ENCODE results near the gene ULK1.

The ULK1 gene

GRCh38 chr12:131892711-131893604 is 1.5 kb upstream of the ULK1 start:
- no peak for TF ChIP-seq POLR2A (IDR thresholded peaks at IDR 0.05; ENCODE audit: low read depth, low read length)
- peak; percentile 10 for DNase-seq (ENCODE audit: insufficient read length, low spot score)
- FAIRE-seq = no peak

- FAIRE-seq = no peak
- TF ChIP-seq POLR2A (IDR thresholded peaks at IDR 0.05; ENCODE audit: low read depth, low read length) = no peak
- DNase-seq (ENCODE audit: insufficient read length, low spot score) = peak; percentile 15
These were observed 663 bp upstream of the ULK1 start for GRCh38 chr12:131893605-131894312.

GRCh38 chr12:131894981-131895639 is 688 bp downstream of the ULK1 start:
- no peak for TF ChIP-seq POLR2A (IDR thresholded peaks at IDR 0.05; ENCODE audit: low read depth, low read length)
- FAIRE-seq = no peak
- DNase-seq (ENCODE audit: insufficient read length, low spot score) = peak; percentile 33

GRCh38 chr12:131895640-131896079 is 1.2 kb downstream of the ULK1 start:
- no peak for DNase-seq (ENCODE audit: insufficient read length, low spot score)
- no peak for TF ChIP-seq POLR2A (IDR thresholded peaks at IDR 0.05; ENCODE audit: low read depth, low read length)
- no peak for FAIRE-seq

GRCh38 chr12:131896080-131896810 is 1.8 kb downstream of the ULK1 start:
- DNase-seq (ENCODE audit: insufficient read length, low spot score) (peak; percentile 98), FAIRE-seq (peak; percentile 45)
- TF ChIP-seq POLR2A (IDR thresholded peaks at IDR 0.05; ENCODE audit: low read depth, low read length) = peak; percentile 61

- DNase-seq (ENCODE audit: insufficient read length, low spot score) (peak; percentile 99), FAIRE-seq (no peak)
- no peak for TF ChIP-seq POLR2A (IDR thresholded peaks at IDR 0.05; ENCODE audit: low read depth, low read length)
These were observed 2.4 kb downstream of the ULK1 start for GRCh38 chr12:131896811-131897270.

- no peak for FAIRE-seq
- DNase-seq (ENCODE audit: insufficient read length, low spot score) = no peak
- TF ChIP-seq POLR2A (IDR thresholded peaks at IDR 0.05; ENCODE audit: low read depth, low read length) = no peak
These were observed 2.9 kb downstream of the ULK1 start for GRCh38 chr12:131897276-131897675.

- DNase-seq (ENCODE audit: insufficient read length, low spot score) (no peak), FAIRE-seq (no peak)
- TF ChIP-seq POLR2A (IDR thresholded peaks at IDR 0.05; ENCODE audit: low read depth, low read length) = no peak
These were observed 3.5 kb downstream of the ULK1 start for GRCh38 chr12:131897875-131898274.

GRCh38 chr12:131900397-131900796 is 6.0 kb downstream of the ULK1 start:
- FAIRE-seq = no peak
- TF ChIP-seq POLR2A (IDR thresholded peaks at IDR 0.05; ENCODE audit: low read depth, low read length) = no peak
- no peak for DNase-seq (ENCODE audit: insufficient read length, low spot score)

GRCh38 chr12:131901431-131902331 is 7.3 kb downstream of the ULK1 start:
- no peak for FAIRE-seq
- no peak for DNase-seq (ENCODE audit: insufficient read length, low spot score)
- TF ChIP-seq POLR2A (IDR thresholded peaks at IDR 0.05; ENCODE audit: low read depth, low read length) = no peak

GRCh38 chr12:131902332-131903241 is 8.2 kb downstream of the ULK1 start:
- no peak for FAIRE-seq
- TF ChIP-seq POLR2A (IDR thresholded peaks at IDR 0.05; ENCODE audit: low read depth, low read length) = no peak
- no peak for DNase-seq (ENCODE audit: insufficient read length, low spot score)
